ENCODE data around the gene PDE8A.

- TF ChIP-seq CREB1 (CRISPR knock-in tag; IDR thresholded peaks at IDR 0.05; ENCODE audit: low read depth), result no peak
- TF ChIP-seq CTCF (conservative IDR thresholded peaks at IDR 0.05; ENCODE audit: low read depth in 2 of 2), result no peak
- no peak for TF ChIP-seq POLR2AphosphoS5 (IDR thresholded peaks at IDR 0.05; ENCODE audit: low read depth)
- TF ChIP-seq EZH2phosphoT487 (IDR thresholded peaks at IDR 0.05; ENCODE audit: unreplicated experiment), result no peak
- TF ChIP-seq REST (IDR thresholded peaks at IDR 0.05; ENCODE audit: unreplicated experiment), result no peak
- TF ChIP-seq JUNB (IDR thresholded peaks at IDR 0.05; ENCODE audit: unreplicated experiment), result no peak
- no peak for TF ChIP-seq EZH2 (IDR thresholded peaks at IDR 0.05; ENCODE audit: low read depth, unreplicated experiment)
- no peak for TF ChIP-seq ZNF331 (CRISPR knock-in tag; IDR thresholded peaks at IDR 0.05; ENCODE audit: low read depth)
- TF ChIP-seq, protein P1, sequence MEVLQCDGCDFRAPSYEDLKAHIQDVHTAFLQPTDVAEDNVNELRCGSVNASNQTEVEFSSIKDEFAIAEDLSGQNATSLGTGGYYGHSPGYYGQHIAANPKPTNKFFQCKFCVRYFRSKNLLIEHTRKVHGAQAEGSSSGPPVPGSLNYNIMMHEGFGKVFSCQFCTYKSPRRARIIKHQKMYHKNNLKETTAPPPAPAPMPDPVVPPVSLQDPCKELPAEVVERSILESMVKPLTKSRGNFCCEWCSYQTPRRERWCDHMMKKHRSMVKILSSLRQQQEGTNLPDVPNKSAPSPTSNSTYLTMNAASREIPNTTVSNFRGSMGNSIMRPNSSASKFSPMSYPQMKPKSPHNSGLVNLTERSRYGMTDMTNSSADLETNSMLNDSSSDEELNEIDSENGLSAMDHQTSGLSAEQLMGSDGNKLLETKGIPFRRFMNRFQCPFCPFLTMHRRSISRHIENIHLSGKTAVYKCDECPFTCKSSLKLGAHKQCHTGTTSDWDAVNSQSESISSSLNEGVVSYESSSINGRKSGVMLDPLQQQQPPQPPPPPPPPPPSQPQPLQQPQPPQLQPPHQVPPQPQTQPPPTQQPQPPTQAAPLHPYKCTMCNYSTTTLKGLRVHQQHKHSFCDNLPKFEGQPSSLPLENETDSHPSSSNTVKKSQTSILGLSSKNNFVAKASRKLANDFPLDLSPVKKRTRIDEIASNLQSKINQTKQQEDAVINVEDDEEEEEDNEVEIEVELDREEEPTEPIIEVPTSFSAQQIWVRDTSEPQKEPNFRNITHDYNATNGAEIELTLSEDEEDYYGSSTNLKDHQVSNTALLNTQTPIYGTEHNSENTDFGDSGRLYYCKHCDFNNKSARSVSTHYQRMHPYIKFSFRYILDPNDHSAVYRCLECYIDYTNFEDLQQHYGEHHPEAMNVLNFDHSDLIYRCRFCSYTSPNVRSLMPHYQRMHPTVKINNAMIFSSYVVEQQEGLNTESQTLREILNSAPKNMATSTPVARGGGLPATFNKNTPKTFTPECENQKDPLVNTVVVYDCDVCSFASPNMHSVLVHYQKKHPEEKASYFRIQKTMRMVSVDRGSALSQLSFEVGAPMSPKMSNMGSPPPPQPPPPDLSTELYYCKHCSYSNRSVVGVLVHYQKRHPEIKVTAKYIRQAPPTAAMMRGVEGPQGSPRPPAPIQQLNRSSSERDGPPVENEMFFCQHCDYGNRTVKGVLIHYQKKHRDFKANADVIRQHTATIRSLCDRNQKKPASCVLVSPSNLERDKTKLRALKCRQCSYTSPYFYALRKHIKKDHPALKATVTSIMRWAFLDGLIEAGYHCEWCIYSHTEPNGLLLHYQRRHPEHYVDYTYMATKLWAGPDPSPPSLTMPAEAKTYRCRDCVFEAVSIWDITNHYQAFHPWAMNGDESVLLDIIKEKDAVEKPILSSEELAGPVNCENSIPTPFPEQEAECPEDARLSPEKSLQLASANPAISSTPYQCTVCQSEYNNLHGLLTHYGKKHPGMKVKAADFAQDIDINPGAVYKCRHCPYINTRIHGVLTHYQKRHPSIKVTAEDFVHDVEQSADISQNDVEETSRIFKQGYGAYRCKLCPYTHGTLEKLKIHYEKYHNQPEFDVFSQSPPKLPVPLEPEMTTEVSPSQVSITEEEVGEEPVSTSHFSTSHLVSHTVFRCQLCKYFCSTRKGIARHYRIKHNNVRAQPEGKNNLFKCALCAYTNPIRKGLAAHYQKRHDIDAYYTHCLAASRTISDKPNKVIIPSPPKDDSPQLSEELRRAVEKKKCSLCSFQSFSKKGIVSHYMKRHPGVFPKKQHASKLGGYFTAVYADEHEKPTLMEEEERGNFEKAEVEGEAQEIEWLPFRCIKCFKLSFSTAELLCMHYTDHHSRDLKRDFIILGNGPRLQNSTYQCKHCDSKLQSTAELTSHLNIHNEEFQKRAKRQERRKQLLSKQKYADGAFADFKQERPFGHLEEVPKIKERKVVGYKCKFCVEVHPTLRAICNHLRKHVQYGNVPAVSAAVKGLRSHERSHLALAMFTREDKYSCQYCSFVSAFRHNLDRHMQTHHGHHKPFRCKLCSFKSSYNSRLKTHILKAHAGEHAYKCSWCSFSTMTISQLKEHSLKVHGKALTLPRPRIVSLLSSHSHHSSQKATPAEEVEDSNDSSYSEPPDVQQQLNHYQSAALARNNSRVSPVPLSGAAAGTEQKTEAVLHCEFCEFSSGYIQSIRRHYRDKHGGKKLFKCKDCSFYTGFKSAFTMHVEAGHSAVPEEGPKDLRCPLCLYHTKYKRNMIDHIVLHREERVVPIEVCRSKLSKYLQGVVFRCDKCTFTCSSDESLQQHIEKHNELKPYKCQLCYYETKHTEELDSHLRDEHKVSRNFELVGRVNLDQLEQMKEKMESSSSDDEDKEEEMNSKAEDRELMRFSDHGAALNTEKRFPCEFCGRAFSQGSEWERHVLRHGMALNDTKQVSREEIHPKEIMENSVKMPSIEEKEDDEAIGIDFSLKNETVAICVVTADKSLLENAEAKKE (CRISPR knock-in tag; IDR thresholded peaks at IDR 0.05), result no peak
- no peak for TF ChIP-seq NANOG (IDR thresholded peaks at IDR 0.05; ENCODE audit: borderline replicate concordance)
- TF ChIP-seq ZNF114 (CRISPR knock-in tag; IDR thresholded peaks at IDR 0.05), result no peak
These were observed 38.3 kb downstream of the PDE8A start for GRCh38 chr15:85019815-85020590.
